Measurements from ENCODE around the gene CEP170B. TPM values are rescaled to one million over a fixed set of nuclear protein-coding genes. Genes with fewer than 3 reads are reported as not detected.
"Not testable (repeated sequence)": the region's sequence is repeated elsewhere in the genome, so short reads cannot be mapped to it uniquely, and the experiment has no call there.

The CEP170B gene
- total RNA-seq, 1 experiment from 2014 or later = 9.5 TPM

- no peak for DNase-seq (ENCODE audit: extremely low read depth, low read depth)
These were observed 23.7 kb downstream of the CEP170B start for GRCh38 chr14:104888489-104889374.

GRCh38 chr14:104889375-104889757 lies 24.3 kb downstream of the CEP170B start:
- DNase-seq (ENCODE audit: extremely low read depth, low read depth) = no peak

DNA sequence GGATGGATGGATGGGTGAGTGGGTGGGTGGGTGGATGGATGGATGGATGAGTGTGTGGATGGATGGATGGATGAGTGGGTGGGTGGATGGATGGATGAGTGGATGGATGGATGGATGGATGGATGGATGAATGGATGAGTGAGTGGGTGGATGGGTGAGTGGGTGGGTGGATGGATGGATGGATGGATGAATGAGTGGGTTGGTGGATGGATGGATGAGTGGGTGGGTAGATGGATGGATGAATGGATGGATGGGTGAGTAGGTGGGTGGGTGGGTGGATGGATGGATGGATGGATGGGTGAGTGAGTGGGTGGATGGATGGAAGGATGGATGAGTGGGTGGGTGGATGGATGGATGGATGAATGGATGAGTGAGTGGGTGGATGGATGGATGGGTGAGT lies 25.2 kb downstream of the CEP170B start:
- not testable (repeated sequence) for DNase-seq (ENCODE audit: extremely low read depth, low read depth)

DNA sequence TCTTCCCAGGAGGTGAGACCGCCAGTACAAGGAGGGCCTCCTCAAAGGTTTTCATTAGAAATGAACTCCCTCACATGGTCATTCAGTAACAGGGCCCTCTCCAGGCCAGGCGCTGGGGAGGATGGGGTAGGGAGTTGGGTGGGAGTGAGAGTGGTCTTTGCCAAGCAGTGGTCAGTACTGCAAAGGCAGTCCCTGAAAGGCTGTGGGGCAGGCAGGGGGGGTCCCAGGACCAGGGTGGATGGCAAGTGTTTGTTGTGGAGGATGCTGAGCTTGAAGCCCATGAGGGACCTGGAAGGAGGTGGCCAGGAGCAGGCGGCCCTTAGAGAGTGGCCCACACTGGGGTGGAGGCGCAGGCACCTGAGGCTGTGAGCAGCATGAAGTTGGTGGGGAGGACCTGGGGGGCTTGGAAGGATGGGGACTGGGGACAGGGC lies 26.1 kb downstream of the CEP170B start:
- no peak for DNase-seq (ENCODE audit: extremely low read depth, low read depth)

DNA sequence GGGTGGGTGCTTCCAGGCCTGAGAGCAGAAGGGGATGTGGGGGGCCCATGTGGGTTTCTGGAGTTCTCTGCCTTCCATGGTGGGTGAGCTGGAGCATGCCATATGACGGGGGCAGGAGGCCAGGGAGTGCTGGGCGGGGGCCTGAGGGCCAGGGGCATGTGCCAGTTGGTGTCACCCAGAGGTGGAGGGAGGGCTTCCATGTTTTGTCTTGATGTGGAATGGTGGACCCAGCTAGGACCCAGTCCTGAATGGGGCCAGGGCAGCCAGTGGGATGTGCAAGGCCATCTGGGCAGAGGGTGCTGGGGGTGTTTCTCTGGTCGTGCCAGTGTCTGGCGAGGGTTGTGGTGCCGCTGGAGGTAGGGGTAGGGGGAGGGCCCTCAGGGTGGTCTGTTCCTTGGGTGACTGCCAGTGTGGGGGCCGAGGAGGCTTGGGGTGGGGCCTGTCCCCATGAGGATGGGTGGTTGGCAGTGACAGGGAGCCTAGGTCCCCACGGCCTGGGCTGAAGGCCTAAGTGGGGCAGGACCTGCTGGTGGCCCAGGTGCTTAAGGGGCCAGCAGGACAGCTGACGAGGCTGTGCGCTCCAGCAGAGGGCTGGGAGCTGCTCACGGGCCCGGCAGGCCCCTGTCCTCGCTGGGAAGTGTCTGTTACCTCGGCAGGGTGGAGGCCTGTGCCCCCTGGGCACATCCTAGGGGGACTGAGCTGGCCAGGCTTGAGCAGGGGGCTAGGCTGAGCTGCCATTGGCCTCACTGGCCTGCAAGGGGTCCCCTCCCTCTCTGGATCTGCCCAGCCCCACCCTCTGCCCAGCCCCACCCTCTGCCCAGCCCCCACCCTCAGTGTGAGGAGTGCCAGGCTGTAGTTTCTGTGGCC lies 26.8 kb downstream of the CEP170B start:
- no peak for DNase-seq (ENCODE audit: extremely low read depth, low read depth)

DNA sequence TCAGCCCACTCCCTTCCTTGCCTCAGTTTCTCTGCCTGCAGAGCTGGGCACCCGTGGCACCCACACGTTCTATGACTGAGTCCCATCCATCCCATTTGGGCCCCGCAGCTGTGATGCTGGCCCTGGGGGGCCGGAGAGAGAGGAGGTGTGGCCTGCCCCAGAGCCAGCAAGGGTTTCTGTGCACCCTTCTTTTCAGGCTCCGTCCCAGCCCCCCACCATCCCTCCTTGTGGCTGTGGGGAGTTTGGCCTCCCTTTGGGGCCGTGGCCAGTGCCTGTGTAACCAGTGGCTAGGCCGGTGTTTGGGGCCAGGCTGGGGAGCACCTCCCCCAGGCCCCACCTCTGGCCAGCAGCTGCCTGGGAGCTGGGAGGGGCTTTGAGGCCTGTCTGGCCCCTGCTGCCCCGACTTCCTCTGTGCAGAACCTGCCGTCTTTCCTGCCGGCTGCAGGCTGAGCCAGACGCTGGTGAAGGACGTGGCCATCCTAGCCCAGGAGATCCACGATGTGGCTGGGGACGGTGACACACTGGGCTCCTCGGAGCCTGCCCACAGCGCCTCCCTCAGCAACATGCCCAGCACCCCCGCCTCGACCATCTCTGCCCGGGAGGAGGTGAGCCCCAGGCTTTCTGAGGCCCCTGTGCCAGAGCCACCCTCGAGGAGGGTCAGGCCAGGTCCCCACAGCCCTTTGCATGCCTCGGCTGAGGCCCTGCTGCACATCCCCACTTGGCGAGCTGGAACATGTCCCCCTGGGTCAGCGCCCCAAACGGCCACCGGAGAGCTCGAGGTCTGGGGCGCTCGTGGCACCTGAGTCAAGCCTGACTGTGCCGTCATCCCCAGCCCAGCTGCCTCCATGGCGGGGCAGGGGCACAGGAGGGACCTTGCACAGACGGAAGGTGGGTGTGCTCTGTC lies 27.7 kb downstream of the CEP170B start:
- DNase-seq (ENCODE audit: extremely low read depth, low read depth) = no peak

DNA sequence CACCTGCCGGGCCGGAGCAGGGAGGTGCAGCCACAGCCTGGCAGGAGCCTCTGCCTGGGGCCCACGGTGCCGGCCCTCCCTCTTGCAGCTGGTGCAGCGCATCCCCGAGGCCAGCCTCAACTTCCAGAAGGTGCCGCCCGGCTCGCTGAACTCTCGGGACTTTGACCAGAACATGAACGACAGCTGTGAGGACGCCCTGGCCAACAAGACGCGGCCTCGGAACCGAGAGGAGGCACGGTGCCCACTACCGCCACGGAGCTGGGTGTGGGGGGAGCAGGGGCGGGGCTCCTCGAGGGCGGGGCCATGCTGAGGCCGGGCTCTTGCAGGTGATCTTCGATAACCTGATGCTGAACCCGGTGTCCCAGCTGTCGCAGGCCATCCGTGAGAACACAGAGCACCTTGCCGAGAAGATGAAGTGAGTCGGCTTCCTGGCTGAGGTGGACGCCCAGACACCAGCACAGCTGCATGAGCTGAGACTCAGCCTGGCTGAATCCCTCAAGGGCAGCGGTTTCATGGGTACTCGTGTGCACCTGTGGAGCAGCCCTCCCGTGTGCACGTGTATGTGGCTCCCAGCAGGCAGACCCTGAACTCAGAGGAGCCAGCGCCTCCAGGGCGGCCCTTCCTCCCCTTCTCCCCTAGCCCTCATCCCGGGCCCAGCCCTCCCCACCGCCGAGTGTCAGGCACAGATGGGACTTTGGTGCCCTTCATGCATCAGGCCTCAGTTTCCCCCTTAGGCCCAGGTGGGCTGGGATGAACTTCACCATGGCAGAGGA lies 28.6 kb downstream of the CEP170B start:
- no peak for DNase-seq (ENCODE audit: extremely low read depth, low read depth)

DNA sequence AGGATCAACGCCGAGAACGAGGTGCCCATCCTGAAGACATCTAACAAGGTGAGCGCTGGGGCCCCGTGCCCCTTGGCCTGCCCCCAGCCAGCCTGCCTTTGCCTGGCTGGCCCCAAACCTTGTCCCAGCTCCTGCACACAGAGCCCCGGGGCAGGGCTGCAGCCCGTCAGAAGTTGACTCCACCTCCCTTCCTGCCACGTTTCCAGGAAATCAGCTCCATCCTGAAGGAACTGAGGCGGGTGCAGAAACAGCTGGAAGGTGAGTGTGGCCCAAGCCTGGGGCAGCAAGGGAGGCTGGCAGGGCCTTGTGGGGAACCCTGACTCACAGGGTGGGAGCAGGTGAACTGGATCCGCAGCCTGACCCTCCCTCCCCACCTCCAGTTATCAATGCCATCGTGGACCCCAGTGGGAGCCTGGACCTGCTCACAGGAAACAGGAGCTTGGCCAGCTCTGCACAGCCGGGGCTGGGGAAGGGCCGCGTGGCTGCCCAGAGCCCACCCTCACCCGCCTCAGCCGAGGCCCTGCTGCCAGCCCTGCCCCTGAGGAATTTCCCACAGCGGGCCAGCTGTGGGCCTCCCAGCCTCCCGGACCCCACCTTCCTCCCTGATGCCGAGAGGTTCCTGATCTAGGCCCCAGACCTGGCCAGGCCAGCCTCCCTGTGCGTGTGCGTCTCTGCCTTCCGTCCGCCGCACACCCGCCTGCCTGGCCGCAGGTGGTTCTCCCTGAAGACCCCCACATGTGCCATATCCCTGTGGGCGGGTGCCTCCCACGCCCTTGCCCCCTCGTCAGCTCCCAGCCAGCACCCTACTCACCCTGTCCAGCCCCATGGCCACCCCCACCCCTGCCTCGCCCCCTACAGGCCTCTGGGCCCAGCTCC lies 29.5 kb downstream of the CEP170B start:
- no peak for DNase-seq (ENCODE audit: extremely low read depth, low read depth)

DNA sequence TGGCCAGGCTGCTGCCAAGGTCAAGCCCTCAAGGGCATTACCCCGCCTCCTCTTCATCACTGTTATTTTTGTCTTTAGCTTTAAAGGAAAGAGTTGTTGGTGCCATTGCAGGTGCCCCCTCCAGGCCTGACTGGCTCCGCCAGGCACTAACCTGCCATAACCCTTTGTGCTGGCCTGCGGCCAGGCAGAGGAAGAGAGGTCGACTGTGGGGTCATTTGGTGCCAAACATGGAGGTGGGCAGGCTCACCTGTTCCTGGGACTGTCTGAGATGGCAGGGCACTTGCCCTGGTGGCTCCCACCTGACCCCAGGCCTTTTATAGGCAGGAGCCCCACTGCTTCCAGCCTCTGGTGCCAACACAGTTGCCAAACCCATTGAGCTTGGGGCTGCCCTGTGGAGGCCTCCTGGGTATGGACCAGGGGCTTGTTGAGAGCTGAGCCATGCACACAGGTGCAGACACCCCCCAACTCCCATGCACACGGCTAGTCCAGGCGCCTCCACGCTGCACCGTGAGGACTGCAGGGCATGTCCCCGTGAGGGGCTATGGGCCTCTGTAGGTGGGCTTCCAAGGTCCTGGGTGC lies 30.2 kb downstream of the CEP170B start:
- no peak for DNase-seq (ENCODE audit: extremely low read depth, low read depth)

DNA sequence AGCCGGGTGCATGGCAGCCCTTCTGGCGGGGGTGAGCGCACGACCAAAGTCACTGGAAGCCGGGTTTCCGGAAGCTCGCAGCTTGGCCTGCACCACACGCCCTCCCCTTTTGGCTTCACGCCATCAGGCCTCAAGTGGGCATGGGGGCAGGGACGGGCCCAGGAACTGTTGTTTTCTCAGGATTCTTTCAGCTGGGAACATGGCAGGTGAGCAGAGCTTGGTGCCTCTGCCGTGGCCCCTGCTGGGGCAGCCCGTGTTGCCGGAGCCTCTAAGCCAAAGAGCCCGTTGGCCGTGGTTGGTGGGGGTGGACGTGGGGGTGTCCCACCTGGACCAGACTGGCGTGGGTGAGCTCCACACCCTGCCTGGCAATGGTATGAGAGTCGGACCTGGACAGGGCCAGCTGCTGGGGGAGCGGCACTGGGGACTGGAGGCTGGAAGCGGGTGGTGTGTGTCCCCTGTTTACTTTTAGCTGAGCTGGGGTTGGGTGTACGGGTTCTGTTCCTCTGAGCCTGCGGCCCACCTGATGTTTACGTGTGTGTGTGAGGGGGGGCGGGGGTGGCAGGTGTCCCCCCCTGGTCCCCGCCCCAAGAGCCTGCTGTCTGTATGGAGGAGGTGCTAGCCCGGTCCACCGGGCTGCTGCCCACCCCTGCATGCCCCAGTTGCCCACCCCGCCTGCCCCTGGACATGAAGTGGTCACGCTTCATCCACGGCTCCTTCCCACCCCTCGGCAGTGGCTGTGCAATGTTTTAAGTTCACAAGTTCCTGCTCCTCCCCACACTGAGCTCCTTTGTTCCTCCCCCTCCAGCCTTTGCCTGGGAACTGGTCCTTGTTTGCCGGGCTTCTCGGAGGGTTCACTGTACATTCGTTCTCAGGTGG lies 31.0 kb downstream of the CEP170B start:
- no peak for DNase-seq (ENCODE audit: extremely low read depth, low read depth)

DNA sequence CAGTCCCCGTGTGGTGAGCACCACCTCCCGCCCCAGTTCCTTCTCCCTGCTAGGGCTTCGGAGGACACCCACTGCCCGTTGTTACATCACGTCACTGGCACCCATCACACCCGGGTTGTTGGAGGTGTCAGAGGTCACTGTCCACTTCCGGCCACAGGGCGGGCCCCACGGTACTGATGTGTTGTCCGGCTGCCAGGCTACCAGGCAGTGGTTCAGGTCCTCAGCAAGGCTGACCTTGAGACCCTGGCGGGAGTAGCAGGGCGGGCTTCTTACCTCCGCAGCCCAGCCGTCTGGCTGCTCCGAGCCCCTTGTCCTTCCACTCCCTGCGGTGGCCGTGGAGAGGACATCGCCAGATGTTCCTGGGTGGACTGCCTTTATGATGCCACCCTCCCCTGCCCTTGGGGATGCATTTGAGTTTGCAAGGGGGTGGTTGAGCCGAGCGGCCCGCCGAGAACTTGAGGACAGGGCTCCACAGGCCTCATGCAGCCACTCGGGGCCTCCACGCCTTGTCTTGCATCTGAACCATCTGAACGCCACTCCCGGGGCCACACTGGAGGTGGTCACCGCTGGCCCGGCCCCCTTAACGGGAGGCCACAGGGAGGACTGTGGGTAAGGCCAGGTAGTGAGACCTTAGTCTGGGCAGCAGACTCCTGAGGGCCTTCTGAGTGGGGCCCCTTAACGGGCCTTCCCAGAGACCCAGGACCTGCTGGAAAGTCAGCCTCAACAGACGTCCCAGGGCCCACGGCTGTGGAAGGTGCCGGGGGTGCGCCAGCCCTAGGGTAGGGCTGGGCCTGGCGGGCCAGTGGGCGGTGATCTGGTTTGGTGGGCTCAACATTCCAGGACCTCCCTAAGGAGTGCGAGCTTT lies 32.5 kb downstream of the CEP170B start:
- DNase-seq (ENCODE audit: extremely low read depth, low read depth) = no peak

GRCh38 chr14:104898195-104898558 lies 33.1 kb downstream of the CEP170B start:
- DNase-seq (ENCODE audit: extremely low read depth, low read depth) = no peak

DNA sequence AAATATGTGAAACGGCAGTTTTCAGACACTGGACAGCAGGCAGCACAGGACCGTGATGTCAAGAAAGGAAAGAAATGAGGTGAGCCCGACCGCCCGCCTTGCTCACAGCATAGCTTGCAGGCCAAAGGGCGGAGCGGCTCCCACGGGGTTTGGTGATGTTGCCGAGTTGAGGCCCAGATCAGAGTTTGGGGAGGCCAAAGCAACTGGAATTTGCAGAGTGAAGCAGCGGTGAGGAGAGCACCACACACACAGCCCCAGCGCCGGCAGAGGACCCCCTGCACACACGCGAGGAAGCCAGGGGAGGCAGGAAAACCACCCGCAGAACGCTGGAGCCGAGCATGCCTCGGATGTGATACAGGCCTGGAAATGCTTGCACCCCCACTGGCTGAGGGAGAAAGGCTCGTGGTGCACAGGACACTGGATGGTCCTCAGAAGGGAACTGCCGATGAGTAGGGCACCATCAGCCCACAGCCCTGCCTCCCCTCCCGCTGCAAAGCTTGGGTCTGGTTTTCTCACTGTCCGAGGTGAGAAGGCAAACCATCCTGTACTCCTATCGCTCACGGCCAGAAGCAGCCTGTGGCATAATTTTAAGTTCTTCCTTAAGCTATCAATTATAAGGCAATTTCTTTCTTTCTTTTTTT lies 33.9 kb downstream of the CEP170B start:
- DNase-seq (ENCODE audit: extremely low read depth, low read depth) = no peak

- no peak for DNase-seq (ENCODE audit: extremely low read depth, low read depth)
These were observed 34.7 kb downstream of the CEP170B start for GRCh38 chr14:104899781-104900180.

- DNase-seq (ENCODE audit: extremely low read depth, low read depth) = no peak
These were observed 35.8 kb downstream of the CEP170B start for GRCh38 chr14:104900639-104901512.

All from NCI-H460 (cell line).